IPS-18a (cell line): Measurements from ENCODE around the gene LGALS13.

ENCODE experiments used
- H3K27ac ChIP-seq: one replicate; pipeline ENCODE4 v1.5.1; 2013; ENCODE audit warnings: low read length
- H3K27me3 ChIP-seq: one replicate; pipeline ENCODE4 v1.6.1; 2013; ENCODE audit warnings: mild to moderate bottlenecking, low read length; ENCODE audit not compliant: control insufficient read depth, insufficient read depth
- H3K36me3 ChIP-seq: one replicate; pipeline ENCODE4 v1.6.1; 2013; ENCODE audit warnings: low read depth, low read length; ENCODE audit not compliant: control insufficient read depth
- H3K4me1 ChIP-seq: one replicate; pipeline ENCODE4 v1.6.1; 2013; ENCODE audit warnings: low read depth, low read length; ENCODE audit not compliant: control insufficient read depth
- H3K4me3 ChIP-seq: one replicate; pipeline ENCODE4 v1.5.1; 2013; ENCODE audit warnings: low read length
- H3K9ac ChIP-seq: one replicate; pipeline ENCODE4 v1.6.1; 2013; ENCODE audit warnings: mild to moderate bottlenecking, low read length, moderate library complexity
- H3K9me3 ChIP-seq: one replicate; pipeline ENCODE4 v1.6.1; 2013; ENCODE audit warnings: low read depth, low read length; ENCODE audit not compliant: control insufficient read depth

The LGALS13 gene

GRCh38 chr19:39587496-39587895 lies 14.8 kb upstream of the LGALS13 start:
- H3K27ac ChIP-seq, result no peak overlapping the region
- no peak overlapping the region for H3K4me3 ChIP-seq
- H3K9ac ChIP-seq, result no peak overlapping the region
- H3K4me1 ChIP-seq, result no peaks in the 10 kb centered on the region
- H3K9me3 ChIP-seq, result no peaks in the 10 kb centered on the region
- H3K36me3 ChIP-seq, result no peaks in the 10 kb centered on the region
- H3K27me3 ChIP-seq, result no peaks in the 10 kb centered on the region

GRCh38 chr19:39588066-39588465 lies 14.3 kb upstream of the LGALS13 start:
- no peak overlapping the region for H3K9ac ChIP-seq
- H3K4me1 ChIP-seq, result no peaks in the 10 kb centered on the region
- H3K4me3 ChIP-seq, result no peak overlapping the region
- H3K27ac ChIP-seq, result no peak overlapping the region
- no peaks in the 10 kb centered on the region for H3K9me3 ChIP-seq
- H3K36me3 ChIP-seq, result no peaks in the 10 kb centered on the region
- no peaks in the 10 kb centered on the region for H3K27me3 ChIP-seq

GRCh38 chr19:39590265-39590664 lies 12.1 kb upstream of the LGALS13 start:
- H3K4me3 ChIP-seq, result no peak overlapping the region
- H3K27me3 ChIP-seq, result peaks cover 3% of the 10 kb centered on the region
- H3K9ac ChIP-seq, result no peak overlapping the region
- no peaks in the 10 kb centered on the region for H3K9me3 ChIP-seq
- no peaks in the 10 kb centered on the region for H3K36me3 ChIP-seq
- H3K27ac ChIP-seq, result no peak overlapping the region
- H3K4me1 ChIP-seq, result no peaks in the 10 kb centered on the region

- Histone ChIP-seq H3K36me3 (no peaks in the 10 kb centered on the region), H3K27ac (no peak overlapping the region), H3K4me3 (no peak overlapping the region), H3K9ac (no peak overlapping the region), H3K27me3 (peaks cover 3% of the 10 kb centered on the region), H3K4me1 (no peaks in the 10 kb centered on the region), H3K9me3 (no peaks in the 10 kb centered on the region)
Observed at GRCh38 chr19:39592381-39592780, 9.9 kb upstream of the LGALS13 start.

- no peak overlapping the region for H3K9ac ChIP-seq
- no peak overlapping the region for H3K27ac ChIP-seq
- no peaks in the 10 kb centered on the region for H3K36me3 ChIP-seq
- H3K9me3 ChIP-seq, result no peaks in the 10 kb centered on the region
- H3K4me3 ChIP-seq, result no peak overlapping the region
- H3K27me3 ChIP-seq, result peaks cover 3% of the 10 kb centered on the region
- no peaks in the 10 kb centered on the region for H3K4me1 ChIP-seq
Observed at GRCh38 chr19:39595950-39596349, 6.4 kb upstream of the LGALS13 start.

GRCh38 chr19:39596911-39597310 lies 5.4 kb upstream of the LGALS13 start:
- no peak overlapping the region for H3K27ac ChIP-seq
- no peaks in the 10 kb centered on the region for H3K36me3 ChIP-seq
- H3K9me3 ChIP-seq, result no peaks in the 10 kb centered on the region
- no peaks in the 10 kb centered on the region for H3K4me1 ChIP-seq
- H3K9ac ChIP-seq, result no peak overlapping the region
- peaks cover 3% of the 10 kb centered on the region for H3K27me3 ChIP-seq
- no peak overlapping the region for H3K4me3 ChIP-seq

- Histone ChIP-seq H3K36me3 (no peaks in the 10 kb centered on the region), H3K27me3 (peaks cover 6% of the 10 kb centered on the region), H3K27ac (no peak overlapping the region)
Observed at GRCh38 chr19:39599116-39599515, 3.2 kb upstream of the LGALS13 start.

GRCh38 chr19:39603825-39604224 lies 1.5 kb downstream of the LGALS13 start:
- H3K9ac ChIP-seq, result no peak overlapping the region
- H3K4me3 ChIP-seq, result no peak overlapping the region
- no peaks in the 10 kb centered on the region for H3K36me3 ChIP-seq
- no peaks in the 10 kb centered on the region for H3K4me1 ChIP-seq
- H3K9me3 ChIP-seq, result no peaks in the 10 kb centered on the region
- peaks cover 6% of the 10 kb centered on the region for H3K27me3 ChIP-seq
- H3K27ac ChIP-seq, result no peak overlapping the region

More at GRCh38 chr19:39599116-39599515, 3.2 kb upstream of the LGALS13 start:
- Histone ChIP-seq H3K4me1 (no peaks in the 10 kb centered on the region), H3K9me3 (no peaks in the 10 kb centered on the region), H3K4me3 (no peak overlapping the region), H3K9ac (no peak overlapping the region)

- Histone ChIP-seq H3K27me3 (peaks cover 6% of the 10 kb centered on the region), H3K9ac (no peak overlapping the region), H3K27ac (no peak overlapping the region), H3K36me3 (no peaks in the 10 kb centered on the region), H3K4me1 (no peaks in the 10 kb centered on the region), H3K4me3 (no peak overlapping the region), H3K9me3 (no peaks in the 10 kb centered on the region)
Observed at GRCh38 chr19:39607021-39607420, 4.7 kb downstream of the LGALS13 start.

GRCh38 chr19:39607561-39607960 lies 5.2 kb downstream of the LGALS13 start:
- Histone ChIP-seq H3K36me3 (no peaks in the 10 kb centered on the region), H3K27me3 (peaks cover 6% of the 10 kb centered on the region), H3K9ac (no peak overlapping the region), H3K27ac (no peak overlapping the region), H3K4me1 (no peaks in the 10 kb centered on the region), H3K4me3 (no peak overlapping the region), H3K9me3 (no peaks in the 10 kb centered on the region)

GRCh38 chr19:39613597-39613996 lies 11.3 kb downstream of the LGALS13 start:
- H3K9ac ChIP-seq, result no peak overlapping the region
- H3K36me3 ChIP-seq, result no peaks in the 10 kb centered on the region
- no peak overlapping the region for H3K4me3 ChIP-seq
- no peak overlapping the region for H3K27ac ChIP-seq
- H3K27me3 ChIP-seq, result no peaks in the 10 kb centered on the region
- H3K4me1 ChIP-seq, result no peaks in the 10 kb centered on the region
- peaks cover 6% of the 10 kb centered on the region for H3K9me3 ChIP-seq

- peaks cover 6% of the 10 kb centered on the region for H3K9me3 ChIP-seq
- H3K27me3 ChIP-seq, result no peaks in the 10 kb centered on the region
- no peaks in the 10 kb centered on the region for H3K4me1 ChIP-seq
- no peak overlapping the region for H3K27ac ChIP-seq
- H3K36me3 ChIP-seq, result no peaks in the 10 kb centered on the region
- no peak overlapping the region for H3K4me3 ChIP-seq
- no peak overlapping the region for H3K9ac ChIP-seq
Observed at GRCh38 chr19:39617745-39618144, 15.4 kb downstream of the LGALS13 start.
